Measurements from ENCODE around the gene CHN1.

The CHN1 gene

DNA sequence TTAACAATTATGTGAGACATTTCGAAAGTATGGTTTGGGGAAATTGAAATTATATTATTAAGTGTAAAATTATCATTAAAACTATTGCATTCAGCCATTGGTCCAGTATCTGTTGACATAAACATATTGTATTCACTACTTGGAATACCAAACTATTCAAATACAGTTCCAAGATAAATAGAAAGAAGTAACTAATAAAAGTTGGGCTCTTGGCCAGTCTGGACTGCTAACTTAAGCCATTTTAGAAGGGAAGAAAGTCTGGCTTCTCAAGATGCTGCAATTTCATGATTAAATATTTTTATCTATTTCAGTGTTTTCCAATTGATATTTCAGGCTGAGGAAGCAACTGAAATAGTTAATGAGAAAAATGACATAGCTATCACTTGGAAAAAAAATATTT is 131.1 kb downstream of the CHN1 start:
- H3K27me3 Mint-ChIP-seq (ENCODE audit: low read depth, poor library complexity), result no peaks in the 10 kb centered on the region
- no peak for DNase-seq
- no peak overlapping the region for H3K27ac Mint-ChIP-seq
- no peak overlapping the region for H3K4me3 Mint-ChIP-seq
- H3K4me1 Mint-ChIP-seq, result peaks cover 8% of the 10 kb centered on the region
- H3K36me3 Mint-ChIP-seq (ENCODE audit: low read depth), result peaks cover 58% of the 10 kb centered on the region
- no peaks in the 10 kb centered on the region for H3K9me3 Mint-ChIP-seq
- TF ChIP-seq, protein P1, sequence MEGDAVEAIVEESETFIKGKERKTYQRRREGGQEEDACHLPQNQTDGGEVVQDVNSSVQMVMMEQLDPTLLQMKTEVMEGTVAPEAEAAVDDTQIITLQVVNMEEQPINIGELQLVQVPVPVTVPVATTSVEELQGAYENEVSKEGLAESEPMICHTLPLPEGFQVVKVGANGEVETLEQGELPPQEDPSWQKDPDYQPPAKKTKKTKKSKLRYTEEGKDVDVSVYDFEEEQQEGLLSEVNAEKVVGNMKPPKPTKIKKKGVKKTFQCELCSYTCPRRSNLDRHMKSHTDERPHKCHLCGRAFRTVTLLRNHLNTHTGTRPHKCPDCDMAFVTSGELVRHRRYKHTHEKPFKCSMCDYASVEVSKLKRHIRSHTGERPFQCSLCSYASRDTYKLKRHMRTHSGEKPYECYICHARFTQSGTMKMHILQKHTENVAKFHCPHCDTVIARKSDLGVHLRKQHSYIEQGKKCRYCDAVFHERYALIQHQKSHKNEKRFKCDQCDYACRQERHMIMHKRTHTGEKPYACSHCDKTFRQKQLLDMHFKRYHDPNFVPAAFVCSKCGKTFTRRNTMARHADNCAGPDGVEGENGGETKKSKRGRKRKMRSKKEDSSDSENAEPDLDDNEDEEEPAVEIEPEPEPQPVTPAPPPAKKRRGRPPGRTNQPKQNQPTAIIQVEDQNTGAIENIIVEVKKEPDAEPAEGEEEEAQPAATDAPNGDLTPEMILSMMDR (IDR thresholded peaks at IDR 0.05), result no peak

DNA sequence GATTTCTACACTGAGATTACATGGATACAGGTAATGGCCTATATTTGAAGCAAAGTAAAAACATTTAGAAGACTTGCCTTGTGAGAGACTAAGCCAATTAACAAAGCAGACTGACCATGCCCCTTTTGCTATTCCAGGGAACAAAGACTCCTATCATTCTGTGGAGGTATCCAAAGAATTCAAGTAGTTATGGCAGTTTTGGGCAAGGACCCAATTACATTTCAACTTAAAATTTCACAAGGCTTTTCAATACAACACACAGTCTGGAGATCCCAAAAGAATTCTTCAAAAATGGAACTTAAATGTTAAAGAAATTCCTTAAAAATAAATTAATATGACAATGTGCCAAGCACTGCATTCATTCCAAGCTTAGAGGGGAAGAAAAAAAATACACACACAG is 131.7 kb downstream of the CHN1 start:
- TF ChIP-seq, protein P1 (IDR thresholded peaks at IDR 0.05), result no peak
- peaks cover 64% of the 10 kb centered on the region for H3K36me3 Mint-ChIP-seq (ENCODE audit: low read depth)
- no peak overlapping the region for H3K27ac Mint-ChIP-seq
- no peaks in the 10 kb centered on the region for H3K27me3 Mint-ChIP-seq (ENCODE audit: low read depth, poor library complexity)
- no peak overlapping the region for H3K4me3 Mint-ChIP-seq
- peaks cover 8% of the 10 kb centered on the region for H3K4me1 Mint-ChIP-seq
- no peak for DNase-seq
- H3K9me3 Mint-ChIP-seq, result no peaks in the 10 kb centered on the region

DNA sequence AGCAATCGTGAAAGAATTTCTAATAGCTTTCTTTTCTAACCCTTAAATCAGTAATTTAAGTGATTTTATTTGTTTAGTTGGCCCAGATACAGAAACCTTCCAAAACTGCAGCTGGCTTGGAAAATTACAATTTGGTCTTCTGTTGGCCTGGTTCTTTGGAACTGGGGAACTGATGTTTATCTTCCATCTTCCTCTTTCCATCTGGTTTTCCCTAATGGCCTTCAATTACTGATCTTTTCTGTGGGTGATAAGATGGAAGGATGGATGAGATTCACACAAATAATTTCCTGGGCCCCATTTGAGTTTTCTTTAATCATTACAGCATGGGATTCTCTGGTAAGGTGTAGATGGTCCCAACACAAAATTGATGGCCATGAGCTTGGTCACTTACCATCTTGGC is 134.4 kb downstream of the CHN1 start:
- H3K4me3 Mint-ChIP-seq, result no peak overlapping the region
- no peaks in the 10 kb centered on the region for H3K27me3 Mint-ChIP-seq (ENCODE audit: low read depth, poor library complexity)
- TF ChIP-seq, protein P1 (IDR thresholded peaks at IDR 0.05), result no peak
- DNase-seq, result no peak
- H3K9me3 Mint-ChIP-seq, result no peaks in the 10 kb centered on the region
- H3K4me1 Mint-ChIP-seq, result peaks cover 13% of the 10 kb centered on the region
- H3K36me3 Mint-ChIP-seq (ENCODE audit: low read depth), result peaks cover 52% of the 10 kb centered on the region
- no peak overlapping the region for H3K27ac Mint-ChIP-seq

DNA sequence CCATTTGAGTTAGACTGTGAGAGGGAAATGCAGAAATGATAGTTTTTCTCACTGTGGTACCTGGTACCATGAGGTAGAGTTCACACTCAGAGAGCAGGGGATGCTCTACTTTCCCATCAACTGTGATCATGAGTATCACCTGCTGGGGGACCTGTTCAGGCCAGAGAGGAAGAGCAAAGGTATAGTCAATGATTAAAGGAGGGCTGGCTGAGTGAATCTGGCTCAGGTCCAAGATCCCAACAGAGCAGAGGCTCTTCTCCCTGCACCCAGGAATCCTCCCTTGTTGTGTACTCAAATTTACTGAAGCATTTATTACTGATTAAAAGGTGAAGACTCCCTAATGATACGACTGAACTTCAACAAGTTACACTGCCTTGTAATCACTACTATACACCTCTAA is 136.3 kb downstream of the CHN1 start:
- Mint-ChIP-seq H3K9me3 (no peaks in the 10 kb centered on the region), H3K36me3 (ENCODE audit: low read depth) (peaks cover 45% of the 10 kb centered on the region), H3K27me3 (ENCODE audit: low read depth, poor library complexity) (no peaks in the 10 kb centered on the region), H3K4me1 (peaks cover 13% of the 10 kb centered on the region), H3K27ac (no peak overlapping the region), H3K4me3 (no peak overlapping the region)
- DNase-seq, result no peak
- TF ChIP-seq, protein P1 (IDR thresholded peaks at IDR 0.05), result no peak

DNA sequence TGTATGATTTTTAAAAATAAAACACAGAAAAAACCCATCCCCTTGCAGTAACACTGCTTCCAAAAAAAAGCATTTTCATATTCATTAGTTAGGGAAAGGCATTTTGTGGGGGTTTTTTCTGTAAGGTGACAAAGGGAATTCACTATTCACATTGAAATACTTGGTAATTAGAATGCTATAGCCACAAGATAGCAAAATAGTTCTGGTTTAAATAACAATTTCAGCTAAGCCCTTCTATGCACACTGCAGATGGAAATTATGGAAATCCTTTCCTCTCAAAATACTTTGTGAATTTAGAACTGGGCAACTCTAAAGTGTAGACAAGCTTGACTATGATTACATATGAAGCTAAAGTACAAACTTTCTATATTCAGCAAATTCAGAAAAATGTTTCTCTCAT is 138.8 kb downstream of the CHN1 start:
- Mint-ChIP-seq H3K4me3 (no peak overlapping the region), H3K27ac (no peak overlapping the region), H3K4me1 (peaks cover 9% of the 10 kb centered on the region), H3K36me3 (ENCODE audit: low read depth) (peaks cover 35% of the 10 kb centered on the region), H3K27me3 (ENCODE audit: low read depth, poor library complexity) (no peaks in the 10 kb centered on the region), H3K9me3 (no peaks in the 10 kb centered on the region)
- TF ChIP-seq, protein P1 (IDR thresholded peaks at IDR 0.05), result no peak
- no peak for DNase-seq

DNA sequence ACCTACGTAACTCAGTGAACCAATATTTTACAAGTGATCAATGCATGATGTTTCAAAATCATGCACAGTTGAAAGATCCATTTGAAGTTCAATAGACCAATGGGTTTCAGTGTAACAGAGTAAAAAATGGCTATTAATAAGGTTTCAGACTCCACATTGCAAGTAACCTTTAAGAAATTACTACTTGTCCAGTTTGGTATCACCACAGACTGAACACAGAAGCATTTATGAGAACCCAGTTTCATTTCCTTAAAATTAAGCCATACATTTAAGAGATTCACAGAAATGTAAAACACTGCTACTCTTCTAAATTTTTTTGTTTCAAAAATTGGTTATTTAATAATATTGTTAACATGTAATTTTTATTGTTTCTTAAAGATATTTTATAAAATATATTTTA is 142.0 kb downstream of the CHN1 start:
- DNase-seq, result no peak
- no peaks in the 10 kb centered on the region for H3K27me3 Mint-ChIP-seq (ENCODE audit: low read depth, poor library complexity)
- H3K4me1 Mint-ChIP-seq, result peaks cover 21% of the 10 kb centered on the region
- TF ChIP-seq, protein P1 (IDR thresholded peaks at IDR 0.05), result no peak
- H3K4me3 Mint-ChIP-seq, result no peak overlapping the region
- no peak overlapping the region for H3K27ac Mint-ChIP-seq
- peaks cover 7% of the 10 kb centered on the region for H3K36me3 Mint-ChIP-seq (ENCODE audit: low read depth)
- no peaks in the 10 kb centered on the region for H3K9me3 Mint-ChIP-seq
